NCI-H1436 treated with DMSO at 0.1 percent for 48 hours (cell line): ENCODE data around the gene PCDHA10.
"Not testable (repeated sequence)": the region's sequence is repeated elsewhere in the genome, so short reads cannot be mapped to it uniquely, and the experiment has no call there.

Experiments used
- DNase-seq: peaks from one replicate; lab custom pipeline; 2025; lab: John Stamatoyannopoulos, UW

Gene PCDHA10

DNA sequence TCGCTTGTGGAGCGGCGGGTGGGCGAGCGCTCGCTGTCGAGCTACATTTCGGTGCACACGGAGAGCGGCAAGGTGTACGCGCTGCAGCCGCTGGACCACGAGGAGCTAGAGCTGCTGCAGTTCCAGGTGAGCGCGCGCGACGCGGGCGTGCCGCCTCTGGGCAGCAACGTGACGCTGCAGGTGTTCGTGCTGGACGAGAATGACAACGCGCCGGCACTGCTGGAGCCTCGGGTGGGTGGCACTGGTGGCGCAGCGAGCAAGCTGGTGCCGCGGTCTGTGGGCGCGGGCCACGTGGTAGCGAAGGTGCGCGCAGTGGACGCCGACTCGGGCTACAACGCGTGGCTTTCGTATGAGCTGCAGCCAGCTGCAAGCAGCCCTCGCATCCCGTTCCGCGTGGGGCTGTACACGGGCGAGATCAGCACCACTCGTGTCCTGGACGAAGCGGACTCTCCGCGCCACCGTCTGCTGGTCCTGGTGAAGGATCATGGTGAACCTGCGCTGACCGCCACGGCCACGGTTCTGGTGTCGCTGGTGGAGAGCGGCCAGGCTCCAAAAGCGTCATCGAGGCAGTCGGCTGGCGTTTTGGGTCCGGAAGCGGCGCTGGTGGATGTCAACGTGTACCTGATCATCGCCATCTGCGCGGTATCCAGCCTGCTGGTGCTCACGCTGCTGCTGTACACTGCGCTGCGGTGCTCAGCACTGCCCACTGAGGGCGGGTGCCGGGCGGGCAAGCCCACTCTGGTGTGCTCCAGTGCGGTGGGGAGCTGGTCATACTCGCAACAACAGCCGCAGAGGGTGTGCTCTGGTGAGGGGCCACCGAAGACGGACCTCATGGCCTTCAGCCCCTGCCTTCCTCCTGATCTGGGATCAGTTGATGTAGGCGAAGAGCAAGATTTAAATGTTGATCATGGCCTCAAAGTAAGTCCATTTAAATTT, 12.6 kb upstream of the PCDHA10 start:
- no peak for DNase-seq

DNA sequence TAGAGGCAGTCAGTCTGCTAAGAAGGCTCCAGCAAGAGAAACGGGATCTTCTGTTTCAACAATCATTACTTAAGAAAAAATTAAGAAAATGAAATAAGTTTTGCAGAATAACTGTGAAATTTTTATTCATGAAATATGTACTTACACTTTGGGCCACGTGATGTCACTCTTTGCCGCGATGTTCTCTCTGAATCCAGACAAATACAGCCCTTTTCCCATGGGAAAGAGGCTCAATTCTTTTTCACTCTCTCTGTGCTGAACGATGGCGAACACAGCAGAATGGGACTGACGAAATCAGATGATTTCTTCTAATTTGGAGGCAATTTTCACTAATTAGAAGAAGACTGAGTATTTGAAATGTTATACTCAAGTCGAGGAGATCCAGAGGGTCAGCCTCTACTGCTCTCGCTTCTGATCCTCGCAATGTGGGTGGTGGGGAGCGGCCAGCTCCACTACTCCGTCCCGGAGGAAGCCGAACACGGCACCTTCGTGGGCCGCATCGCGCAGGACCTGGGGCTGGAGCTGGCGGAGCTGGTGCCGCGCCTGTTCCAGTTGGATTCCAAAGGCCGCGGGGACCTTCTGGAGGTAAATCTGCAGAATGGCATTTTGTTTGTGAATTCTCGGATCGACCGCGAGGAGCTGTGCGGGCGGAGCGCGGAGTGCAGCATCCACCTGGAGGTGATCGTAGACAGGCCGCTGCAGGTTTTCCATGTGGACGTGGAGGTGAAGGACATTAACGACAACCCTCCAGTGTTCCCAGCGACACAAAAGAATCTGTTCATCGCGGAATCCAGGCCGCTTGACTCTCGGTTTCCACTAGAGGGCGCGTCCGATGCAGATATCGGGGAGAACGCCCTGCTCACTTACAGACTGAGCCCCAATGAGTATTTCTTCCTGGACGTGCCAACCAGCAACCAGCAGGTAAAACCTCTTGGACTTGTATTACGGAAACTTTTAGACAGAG, 7.3 kb upstream of the PCDHA10 start, which contains the start of gene PCDHA9:
TSS of gene PCDHA9 (plus strand) at position 244 of the 964 bp plus-strand sequence. CDS start at position 358, 114 bp downstream.
- peak; percentile 34 for DNase-seq

DNA sequence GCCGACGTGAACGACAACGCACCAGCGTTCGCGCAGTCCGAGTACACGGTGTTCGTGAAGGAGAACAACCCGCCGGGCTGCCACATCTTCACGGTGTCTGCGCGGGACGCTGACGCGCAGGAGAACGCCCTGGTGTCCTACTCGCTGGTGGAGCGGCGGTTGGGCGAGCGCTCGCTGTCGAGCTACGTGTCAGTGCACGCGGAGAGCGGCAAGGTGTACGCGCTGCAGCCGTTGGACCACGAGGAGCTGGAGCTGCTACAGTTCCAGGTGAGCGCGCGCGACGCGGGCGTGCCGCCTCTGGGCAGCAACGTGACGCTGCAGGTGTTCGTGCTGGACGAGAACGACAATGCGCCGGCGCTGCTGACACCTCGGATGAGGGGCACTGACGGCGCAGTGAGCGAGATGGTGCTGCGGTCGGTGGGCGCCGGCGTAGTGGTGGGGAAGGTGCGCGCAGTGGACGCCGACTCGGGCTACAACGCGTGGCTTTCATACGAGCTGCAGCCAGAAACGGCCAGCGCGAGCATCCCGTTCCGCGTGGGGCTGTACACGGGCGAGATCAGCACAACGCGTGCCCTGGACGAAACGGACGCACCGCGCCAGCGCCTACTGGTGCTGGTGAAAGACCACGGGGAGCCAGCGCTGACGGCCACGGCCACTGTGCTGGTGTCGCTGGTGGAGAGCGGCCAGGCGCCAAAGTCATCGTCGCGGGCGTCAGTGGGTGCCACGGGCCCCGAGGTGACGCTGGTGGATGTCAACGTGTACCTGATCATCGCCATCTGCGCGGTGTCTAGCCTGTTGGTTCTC, 5.7 kb upstream of the PCDHA10 start:
- not testable (repeated sequence) for DNase-seq

DNA sequence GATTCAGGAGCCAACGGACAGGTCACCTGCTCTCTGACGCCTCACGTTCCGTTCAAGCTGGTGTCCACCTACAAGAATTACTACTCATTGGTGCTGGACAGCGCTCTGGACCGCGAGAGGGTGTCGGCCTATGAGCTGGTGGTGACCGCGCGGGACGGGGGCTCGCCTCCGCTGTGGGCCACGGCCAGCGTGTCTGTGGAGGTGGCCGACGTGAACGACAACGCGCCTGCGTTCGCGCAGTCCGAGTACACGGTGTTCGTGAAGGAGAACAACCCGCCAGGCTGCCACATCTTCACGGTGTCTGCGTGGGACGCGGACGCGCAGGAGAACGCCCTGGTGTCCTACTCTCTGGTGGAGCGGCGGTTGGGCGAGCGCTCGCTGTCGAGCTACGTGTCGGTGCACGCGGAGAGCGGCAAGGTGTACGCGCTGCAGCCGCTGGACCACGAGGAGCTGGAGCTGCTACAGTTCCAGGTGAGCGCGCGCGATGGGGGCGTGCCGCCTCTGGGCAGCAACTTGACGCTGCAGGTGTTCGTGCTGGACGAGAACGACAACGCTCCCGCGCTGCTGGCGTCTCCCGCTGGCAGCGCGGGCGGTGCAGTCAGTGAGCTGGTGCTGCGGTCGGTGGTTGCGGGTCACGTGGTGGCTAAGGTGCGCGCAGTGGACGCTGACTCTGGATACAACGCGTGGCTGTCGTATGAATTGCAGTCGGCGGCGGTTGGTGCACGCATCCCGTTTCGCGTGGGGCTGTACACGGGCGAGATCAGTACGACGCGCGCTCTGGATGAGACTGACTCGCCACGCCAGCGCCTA, 1.7 kb downstream of the PCDHA10 start:
- no peak for DNase-seq

DNA sequence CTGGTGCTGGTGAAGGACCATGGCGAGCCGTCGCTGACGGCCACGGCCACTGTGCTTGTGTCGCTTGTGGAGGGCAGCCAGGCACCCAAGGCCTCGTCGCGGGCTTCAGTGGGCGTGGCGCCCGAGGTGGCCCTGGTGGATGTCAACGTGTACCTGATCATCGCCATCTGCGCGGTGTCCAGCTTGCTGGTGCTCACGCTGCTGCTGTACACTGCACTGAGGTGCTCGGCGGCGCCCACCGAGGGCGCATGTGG, 2.2 kb downstream of the PCDHA10 start:
- DNase-seq, result no peak

DNA sequence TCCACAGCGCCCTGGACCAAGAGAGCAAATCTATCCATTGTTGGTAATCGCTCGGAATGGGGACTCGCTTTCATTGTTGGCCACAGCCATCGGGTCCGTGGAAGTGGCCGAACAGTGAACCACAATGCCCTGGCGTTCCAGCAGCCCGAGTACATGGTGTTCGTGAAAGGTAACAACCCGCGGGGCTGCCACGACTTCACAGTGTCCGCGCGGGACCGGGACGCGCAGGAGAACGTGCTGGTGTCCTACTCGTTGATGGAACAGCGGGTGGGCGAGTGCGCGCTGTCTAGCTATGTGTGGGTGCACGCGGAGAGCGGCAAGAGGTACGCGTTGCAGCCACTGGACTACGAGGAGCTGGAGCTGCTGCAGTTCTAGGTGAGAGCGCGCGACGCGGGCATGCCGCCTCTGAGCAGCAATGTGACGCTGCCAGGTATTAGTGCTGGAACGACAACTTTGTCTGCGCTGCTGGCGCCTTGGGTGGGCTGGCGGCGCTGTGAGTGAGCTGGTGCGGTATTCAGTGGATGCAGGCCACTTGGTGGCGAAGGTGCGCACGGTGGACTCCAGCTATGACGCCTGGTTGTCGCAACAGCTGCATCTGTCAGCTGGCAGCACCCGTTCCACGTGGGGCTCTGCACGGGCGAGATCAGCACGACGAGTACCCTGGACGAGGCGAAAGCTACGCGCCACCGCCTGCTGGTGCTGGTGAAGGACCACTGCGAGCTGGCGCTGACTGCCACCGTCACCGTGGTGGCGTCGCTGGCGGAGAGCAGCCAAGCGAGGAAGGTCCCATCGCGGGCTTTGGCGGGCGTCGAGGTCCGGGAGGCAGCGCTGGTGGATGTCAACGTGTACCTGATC, 7.0 kb downstream of the PCDHA10 start:
- no peak for DNase-seq

DNA sequence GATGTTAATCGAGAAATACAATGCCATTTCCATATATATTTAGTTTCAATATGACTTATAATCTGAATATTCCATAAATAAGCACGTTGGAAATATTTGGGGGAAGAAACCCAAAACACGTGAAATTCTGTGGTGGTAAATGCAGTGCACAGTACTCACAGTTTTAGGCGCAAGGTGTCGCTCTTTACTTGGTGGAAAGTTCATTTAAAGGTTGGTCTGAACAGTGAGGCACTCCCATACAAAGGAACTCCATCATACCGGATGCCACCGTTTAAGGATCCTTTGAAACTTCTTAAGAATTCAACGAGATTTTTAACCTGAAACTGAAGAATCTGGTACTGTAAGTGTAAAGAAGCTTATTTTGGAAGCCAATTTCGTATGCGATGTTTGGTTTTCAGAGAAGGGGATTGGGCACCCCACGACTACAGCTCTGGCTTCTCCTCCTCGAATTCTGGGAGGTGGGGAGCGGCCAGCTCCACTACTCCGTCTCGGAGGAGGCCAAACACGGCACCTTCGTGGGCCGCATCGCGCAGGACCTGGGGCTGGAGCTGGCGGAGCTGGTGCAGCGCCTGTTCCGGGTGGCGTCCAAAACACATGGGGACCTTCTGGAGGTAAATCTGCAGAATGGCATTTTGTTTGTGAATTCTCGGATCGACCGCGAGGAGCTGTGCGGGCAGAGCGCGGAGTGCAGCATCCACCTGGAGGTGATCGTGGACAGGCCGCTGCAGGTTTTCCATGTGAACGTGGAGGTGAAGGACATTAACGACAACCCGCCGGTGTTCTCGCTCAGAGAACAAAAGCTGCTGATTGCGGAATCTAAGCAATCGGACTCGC, 13.2 kb downstream of the PCDHA10 start, which contains the start of gene PCDHA11:
TSS of gene PCDHA11 (plus strand) at position 237 of the 834 bp plus-strand sequence. CDS start at position 384, 147 bp downstream.
- DNase-seq, result peak; percentile 28

DNA sequence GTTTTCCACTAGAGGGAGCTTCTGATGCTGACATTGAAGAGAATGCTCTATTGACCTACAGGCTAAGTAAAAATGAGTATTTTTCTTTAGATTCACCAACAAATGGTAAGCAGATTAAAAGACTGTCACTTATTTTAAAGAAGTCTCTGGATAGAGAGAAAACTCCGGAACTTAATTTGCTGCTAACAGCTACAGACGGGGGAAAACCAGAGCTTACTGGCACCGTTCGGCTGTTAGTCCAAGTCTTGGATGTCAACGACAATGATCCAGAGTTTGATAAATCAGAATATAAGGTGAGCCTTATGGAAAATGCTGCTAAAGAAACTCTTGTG, 13.8 kb downstream of the PCDHA10 start:
- peak; percentile 15 for DNase-seq

DNA sequence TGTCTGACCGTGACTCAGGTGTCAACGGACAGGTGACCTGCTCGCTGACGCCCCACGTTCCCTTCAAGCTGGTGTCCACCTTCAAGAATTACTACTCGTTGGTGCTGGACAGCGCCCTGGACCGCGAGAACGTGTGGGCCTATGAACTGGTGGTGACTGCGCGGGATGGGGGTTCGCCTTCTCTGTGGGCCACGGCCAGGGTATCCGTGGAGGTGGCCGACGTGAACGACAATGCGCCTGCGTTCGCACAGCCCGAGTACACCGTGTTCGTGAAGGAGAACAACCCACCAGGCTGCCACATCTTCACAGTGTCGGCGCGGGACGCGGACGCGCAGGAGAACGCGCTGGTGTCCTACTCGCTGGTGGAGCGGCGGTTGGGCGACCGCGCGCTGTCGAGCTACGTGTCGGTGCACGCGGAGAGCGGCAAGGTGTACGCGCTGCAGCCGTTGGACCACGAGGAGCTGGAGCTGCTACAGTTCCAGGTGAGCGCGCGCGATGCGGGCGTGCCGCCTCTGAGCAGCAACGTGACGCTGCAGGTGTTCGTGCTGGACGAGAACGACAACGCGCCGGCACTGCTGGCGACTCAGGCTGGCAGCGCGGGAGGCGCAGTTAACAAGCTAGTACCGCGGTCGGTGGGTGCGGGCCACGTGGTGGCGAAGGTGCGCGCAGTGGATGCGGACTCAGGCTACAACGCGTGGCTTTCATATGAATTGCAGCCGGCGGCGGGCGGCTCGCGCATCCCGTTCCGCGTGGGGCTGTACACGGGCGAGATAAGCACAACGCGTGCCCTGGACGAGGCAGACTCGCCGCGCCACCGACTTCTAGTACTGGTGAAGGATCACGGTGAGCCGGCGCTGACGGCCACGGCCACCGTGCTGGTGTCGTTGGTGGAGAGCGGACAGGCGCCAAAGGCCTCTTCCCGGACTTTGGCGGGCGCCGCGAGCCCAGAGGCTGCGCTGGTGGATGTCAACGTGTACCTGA, 14.8 kb downstream of the PCDHA10 start:
- no peak for DNase-seq

DNA sequence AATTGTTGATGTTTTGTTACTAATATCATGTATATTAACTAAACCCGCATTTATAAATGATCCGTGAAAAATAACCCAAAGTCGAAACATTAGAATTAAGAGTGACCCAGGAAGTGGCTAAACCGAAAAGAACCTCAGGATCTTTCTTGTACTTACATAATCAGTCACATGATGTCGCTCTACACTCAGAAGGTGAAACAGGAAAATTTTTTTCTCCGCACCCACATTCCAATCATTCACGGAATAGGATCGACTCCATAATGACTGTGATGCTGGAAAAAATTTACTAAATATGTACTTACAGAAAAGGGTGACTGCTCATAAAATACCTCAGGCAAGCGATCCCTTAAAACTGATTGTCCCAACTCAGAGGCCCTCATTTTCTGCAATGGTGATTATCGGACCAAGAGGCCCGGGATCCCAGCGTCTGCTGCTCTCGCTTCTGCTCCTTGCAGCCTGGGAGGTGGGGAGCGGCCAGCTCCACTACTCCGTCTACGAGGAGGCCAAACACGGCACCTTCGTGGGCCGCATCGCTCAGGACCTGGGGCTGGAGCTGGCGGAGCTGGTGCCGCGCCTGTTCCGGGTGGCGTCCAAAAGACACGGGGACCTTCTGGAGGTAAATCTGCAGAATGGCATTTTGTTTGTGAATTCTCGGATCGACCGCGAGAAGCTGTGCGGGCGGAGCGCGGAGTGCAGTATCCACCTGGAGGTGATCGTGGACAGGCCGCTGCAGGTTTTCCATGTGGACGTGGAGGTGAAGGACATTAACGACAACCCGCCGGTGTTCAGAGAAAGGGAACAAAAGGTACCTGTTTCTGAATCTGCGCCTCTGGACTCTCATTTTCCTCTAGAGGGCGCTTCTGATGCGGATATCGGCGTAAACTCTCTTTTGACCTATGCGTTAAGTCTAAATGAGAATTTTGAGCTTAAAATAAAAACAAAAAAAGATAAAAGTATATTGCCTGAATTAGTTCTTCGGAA, 19.7 kb downstream of the PCDHA10 start, which contains the start of gene PCDHA12:
TSS of gene PCDHA12 (plus strand) at position 224 of the 981 bp plus-strand sequence. CDS start at position 389, 165 bp downstream.
- no peak for DNase-seq

DNA sequence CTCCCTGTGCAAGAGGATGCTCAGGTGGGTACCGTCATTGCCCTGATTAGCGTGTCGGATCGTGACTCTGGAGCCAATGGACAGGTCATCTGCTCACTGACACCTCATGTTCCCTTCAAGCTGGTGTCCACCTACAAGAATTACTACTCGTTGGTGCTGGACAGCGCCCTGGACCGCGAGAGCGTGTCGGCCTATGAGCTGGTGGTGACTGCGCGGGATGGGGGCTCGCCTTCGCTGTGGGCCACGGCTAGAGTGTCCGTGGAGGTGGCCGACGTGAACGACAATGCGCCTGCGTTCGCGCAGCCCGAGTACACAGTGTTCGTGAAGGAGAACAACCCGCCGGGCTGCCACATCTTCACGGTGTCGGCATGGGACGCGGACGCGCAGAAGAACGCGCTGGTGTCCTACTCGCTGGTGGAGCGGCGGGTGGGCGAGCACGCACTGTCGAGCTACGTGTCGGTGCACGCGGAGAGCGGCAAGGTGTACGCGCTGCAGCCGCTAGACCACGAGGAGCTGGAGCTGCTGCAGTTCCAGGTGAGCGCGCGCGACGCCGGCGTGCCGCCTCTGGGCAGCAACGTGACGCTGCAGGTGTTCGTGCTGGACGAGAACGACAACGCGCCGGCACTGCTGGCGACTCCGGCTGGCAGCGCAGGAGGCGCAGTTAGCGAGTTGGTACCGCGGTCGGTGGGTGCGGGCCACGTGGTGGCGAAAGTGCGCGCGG, 21.0 kb downstream of the PCDHA10 start:
- DNase-seq, result not testable (repeated sequence)

DNA sequence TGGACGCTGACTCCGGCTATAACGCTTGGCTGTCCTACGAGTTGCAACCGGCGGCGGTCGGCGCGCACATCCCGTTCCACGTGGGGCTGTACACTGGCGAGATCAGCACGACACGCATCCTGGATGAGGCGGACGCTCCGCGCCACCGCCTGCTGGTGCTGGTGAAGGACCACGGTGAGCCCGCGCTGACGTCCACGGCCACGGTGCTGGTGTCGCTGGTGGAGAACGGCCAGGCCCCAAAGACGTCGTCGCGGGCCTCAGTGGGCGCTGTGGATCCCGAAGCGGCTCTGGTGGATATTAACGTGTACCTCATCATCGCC, 21.5 kb downstream of the PCDHA10 start:
- no peak for DNase-seq

DNA sequence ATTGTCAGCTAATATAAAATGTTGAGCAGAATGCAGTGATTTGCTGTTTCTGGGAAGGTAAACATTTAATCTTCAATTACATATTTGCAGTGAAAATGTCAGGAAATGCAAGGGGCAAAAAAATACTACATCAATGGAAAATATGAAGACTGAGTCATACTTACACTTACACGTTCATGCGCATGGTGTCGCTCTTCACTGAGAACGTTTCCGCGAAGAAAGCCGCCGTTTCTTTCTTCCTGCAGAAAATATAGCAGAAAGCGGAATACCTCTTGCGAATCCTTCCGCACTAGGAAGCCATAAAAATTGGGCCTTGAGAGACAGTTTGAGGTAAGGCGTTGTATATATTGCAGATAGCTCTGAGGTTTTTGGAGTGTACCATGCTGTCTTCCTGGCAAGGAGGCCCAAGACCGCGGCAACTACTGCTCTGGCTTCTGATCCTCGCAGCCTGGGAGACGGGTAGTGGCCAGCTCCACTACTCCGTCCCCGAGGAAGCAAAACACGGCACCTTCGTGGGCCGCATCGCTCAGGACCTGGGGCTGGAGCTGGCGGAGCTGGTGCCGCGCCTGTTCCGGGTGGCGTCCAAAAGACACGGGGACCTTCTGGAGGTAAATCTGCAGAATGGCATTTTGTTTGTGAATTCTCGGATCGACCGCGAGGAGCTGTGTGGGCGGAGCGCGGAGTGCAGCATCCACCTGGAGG, 26.3 kb downstream of the PCDHA10 start, which contains the start of gene PCDHA13:
TSS of gene PCDHA13 (plus strand) at position 236 of the 702 bp plus-strand sequence. CDS start at position 381, 145 bp downstream.
- DNase-seq, result no peak

DNA sequence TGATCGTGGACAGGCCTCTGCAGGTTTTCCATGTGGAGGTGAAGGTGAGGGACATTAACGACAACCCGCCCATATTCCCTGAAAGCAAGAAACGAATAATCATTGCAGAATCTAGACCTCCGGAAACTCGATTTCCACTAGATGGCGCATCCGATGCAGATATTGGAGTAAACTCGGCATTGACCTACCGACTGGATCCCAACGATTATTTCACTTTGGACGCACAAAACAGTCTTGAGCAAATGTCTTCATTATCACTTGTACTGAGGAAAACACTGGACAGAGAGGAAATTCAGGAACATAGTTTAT, 26.8 kb downstream of the PCDHA10 start:
- DNase-seq, result no peak

DNA sequence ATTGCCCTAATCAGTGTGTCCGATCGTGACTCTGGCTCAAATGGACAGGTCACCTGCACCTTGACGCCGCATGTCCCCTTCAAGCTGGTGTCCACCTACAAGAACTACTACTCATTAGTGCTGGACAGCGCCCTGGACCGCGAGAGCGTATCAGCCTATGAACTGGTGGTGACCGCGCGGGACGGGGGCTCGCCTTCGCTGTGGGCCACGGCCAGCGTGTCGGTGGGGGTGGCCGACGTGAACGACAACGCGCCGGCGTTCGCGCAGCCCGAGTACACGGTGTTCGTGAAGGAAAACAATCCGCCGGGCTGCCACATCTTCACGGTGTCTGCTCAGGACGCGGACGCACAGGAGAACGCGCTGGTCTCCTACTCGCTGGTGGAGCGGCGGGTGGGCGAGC, 27.7 kb downstream of the PCDHA10 start:
- no peak for DNase-seq
